Activated naive CD4-positive, alpha-beta T cell treated with anti-CD3 and anti-CD28 coated beads, Interleukin-2, amount 50 U/mL, for 16 hours (primary cell): ENCODE results near the gene TLR9.

Source experiments
- DNase-seq: peaks from one replicate; pipeline ENCODE4 v3.0.0-alpha.2; 2020

TLR9 gene

DNA sequence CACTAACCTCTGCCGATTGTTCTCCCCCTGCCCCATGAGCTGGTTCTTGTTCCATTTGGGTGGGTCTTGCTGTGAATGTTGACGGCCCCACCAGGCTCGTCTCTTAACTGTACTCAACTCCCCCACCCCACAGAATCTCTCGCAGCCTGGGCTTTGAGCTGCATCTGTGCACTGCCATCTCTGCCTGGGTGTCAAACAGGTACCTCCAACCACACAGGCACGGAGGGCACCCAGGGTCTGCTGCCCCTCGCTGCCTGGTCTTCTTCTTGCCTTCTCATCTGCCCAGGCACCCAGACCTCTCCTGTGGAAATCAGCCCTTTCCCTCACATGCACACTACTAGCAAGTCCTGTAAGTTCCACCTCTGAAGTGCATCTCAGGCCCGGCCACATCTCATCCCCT is 10.1 kb downstream of the TLR9 start:
- no peak for DNase-seq

DNA sequence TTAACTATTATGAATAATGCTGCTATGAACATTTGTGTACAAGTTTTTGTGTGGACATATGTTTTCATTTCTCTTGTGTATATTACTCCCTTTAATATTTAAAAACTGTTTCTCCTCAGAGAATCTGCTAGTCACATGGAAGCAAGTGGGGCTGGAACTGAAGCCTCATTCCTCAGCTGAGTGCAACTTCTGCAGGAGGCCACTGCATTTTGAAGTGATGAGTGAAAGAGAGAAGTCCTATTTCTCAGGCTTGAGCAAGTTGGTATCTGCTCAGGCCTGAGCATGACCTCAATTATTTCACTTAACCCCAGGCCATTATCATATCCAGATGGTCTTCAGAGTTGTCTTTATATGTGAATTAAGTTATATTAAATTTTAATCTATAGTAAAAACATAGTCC is 11.5 kb downstream of the TLR9 start:
- DNase-seq: no peak

DNA sequence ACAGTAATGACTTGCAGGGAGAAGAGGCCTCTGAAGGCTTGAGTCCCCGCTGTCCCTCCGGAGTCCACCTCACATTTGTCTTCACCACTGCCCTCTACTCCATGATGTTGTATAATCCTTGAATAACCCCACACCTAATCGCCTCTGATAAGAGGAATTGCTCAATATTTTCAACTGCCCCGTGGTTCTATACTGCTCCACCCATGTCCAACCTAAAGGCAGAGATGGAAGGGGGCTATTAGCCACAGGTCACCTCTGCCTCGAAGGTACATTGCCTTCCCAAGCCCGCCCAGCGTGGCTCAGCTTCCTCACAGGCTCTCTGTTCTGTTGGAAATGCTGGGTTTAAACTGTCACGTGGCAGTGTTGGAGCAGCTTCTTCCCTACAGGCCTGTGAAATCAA is 12.4 kb downstream of the TLR9 start:
- no peak for DNase-seq

DNA sequence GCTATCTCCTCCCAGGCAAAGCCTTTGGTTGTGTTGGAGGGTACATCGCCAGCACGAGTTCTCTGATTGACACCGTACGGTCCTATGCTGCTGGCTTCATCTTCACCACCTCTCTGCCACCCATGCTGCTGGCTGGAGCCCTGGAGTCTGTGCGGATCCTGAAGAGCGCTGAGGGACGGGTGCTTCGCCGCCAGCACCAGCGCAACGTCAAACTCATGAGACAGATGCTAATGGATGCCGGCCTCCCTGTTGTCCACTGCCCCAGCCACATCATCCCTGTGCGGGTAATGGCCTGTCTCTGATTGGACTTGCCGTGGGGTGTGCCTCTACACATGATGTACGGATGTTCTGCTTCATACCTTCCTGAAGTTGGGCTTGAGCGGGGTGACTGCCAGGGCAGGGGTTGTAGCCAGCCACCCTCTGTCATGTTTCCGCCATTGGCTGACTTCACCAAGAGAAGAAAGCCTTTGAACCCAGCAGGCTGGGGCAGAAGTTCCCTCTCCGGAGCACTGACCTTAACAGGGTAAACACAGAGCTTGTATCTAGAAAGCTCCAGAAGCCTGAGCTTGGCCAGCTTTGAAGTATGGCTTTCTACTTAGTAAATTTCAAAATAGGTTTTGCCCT is 14.1 kb downstream of the TLR9 start:
- no peak for DNase-seq

DNA sequence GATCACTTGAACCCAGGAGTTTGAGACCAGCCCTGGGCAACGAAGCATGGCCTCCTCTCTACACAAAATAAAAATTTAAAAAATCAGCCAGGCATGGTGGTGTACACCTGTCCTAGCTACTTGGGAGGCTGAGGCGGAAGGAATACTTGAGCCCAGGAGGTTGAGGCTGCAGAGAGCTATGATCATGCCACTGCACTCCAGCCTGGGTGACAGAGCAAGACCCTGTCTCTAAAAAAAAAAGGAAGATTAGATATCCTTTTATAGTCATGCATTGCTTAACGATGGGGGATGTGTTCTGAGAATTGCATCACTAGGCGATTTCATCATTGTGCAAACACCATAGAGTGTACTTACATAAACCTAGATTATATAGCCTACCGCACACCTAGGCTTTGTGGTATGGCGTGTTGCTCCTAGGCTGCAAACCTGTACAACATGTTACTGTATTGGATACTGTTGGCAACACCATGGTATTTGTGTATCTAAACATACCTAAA is 14.8 kb downstream of the TLR9 start:
- no peak for DNase-seq

DNA sequence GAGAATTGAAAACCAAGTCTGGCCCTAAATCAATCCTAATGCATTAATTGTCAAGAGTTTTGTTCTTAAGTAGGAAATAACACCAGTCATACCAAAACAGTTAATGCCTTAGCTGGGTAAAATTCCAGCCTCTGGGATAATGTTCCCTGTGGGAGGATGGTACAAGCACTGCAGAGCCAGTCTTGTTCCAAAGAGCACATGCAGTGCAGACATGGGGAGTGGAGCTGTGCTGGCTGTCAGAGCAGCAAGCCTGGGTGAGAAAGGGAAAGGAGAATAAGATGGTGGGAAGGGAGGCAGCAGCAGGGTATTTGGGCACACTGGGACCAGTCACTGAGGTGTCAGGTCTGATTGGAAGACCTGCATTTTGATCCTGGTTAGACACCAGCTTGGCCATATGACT is 15.4 kb downstream of the TLR9 start:
- no peak for DNase-seq

DNA sequence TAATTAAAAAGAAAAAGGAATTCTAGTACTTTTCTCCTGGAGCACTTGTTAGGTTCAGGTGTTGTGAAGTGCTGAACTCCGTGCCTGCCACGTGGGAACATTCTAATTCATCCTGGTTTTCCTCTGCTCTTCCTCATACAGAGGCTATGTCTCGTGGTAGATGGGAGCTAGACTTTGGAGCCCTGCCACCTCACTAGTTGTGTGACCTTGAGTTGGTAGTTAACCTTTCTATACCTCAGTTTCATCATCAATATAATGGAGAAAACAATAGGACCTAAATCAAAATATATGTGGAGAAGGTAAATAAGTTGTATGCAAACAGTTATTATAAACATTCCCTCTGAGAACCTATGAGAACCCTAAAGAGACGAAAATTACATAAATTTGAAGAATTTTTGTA is 16.9 kb downstream of the TLR9 start:
- DNase-seq: no peak

DNA sequence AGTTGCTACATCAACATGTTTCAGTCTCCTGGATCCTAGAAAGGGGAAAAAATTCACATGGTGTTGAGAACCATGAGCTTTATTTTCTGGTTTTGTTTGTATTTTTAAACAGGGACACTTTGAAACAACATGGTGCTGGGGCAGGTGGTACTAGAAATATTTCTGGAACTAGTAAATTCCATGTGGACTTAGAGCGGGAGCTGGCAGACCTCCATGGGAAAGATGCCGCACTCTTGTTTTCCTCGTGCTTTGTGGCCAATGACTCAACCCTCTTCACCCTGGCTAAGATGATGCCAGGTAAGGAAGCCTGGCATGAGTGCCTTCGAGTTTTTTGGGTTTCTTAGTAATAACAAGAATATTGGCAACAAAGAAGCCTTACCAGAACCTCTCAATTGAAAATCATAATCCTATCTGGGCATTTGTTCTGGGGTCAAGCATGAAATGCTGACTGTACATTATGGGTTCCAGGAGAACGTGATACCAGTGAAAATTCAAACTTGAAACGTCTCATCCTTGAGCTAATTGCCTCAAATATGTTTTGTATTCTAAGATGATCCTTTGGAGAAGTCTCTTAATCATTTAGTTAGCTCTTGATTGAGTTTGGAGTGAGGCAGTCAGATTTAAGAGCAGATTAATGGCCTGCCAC is 19.6 kb downstream of the TLR9 start:
- DNase-seq: no peak

DNA sequence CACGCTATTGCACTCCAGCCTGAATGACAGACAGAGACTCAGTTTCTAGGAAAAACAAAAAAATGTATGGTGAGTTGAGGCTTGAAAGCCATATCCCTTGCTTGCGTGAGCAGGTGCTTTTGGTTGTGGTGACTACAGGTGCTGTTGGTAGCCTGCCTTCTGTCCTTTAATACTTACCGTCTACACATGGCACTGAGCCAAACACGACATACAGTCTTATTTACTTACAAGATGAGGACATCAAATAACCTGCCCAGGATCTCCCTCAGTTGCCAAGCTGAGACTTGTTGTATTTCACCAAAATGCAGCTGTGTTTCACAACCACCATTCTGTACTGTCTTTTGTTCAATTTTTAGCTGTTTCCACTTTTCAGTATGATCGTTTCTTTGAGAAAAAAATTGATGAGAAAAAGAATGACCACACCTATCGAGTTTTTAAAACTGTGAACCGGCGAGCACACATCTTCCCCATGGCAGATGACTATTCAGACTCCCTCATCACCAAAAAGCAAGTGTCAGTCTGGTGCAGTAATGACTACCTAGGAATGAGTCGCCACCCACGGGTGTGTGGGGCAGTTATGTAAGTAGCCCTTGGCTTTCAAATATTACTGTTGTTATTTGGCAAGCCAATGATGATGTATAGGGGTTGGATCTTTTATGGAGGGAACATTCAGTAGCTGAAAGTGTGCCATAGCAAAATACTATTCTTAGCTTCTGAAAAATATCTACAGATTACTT is 20.9 kb downstream of the TLR9 start:
- no peak for DNase-seq

DNA sequence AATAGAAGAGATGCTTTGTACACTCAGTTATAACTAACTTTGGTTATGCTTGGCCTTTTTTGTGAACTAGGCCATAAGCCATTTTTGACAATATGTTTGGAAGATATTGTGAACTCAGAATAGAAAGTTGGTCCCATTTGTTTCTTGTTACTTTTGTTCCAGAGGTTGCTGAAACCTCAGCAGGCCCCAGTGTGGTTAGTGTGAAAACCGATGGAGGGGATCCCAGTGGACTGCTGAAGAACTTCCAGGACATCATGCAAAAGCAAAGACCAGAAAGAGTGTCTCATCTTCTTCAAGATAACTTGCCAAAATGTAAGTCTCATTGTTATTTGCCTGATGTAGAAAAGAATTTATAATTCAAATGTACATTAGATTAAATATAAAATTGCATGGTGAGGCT is 21.7 kb downstream of the TLR9 start:
- no peak for DNase-seq

DNA sequence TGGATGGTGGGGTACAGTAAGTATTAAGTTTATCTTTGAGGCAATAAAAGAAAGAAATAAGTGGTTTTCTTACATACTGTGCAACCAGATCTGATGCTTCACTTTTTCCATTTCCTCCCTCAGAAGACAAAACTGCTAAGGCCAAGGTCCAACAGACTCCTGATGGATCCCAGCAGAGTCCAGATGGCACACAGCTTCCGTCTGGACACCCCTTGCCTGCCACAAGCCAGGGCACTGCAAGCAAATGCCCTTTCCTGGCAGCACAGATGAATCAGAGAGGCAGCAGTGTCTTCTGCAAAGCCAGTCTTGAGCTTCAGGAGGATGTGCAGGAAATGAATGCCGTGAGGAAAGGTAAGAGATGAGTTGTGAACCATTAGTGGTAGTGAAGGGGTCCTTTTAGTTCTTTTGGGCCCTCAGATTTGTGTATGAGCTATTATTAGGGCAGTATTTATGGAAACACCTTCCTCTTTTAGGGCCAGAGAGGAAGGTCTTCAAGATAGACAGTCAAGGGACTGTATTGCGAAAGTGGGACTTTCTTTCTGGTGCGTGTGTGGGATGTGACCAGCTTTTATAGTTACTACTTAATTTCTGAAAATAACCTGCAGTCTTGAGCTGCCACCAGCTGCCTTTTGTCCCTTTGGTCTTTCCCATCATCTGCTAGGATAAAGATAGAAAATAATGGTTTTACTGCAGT is 22.9 kb downstream of the TLR9 start:
- no peak for DNase-seq

DNA sequence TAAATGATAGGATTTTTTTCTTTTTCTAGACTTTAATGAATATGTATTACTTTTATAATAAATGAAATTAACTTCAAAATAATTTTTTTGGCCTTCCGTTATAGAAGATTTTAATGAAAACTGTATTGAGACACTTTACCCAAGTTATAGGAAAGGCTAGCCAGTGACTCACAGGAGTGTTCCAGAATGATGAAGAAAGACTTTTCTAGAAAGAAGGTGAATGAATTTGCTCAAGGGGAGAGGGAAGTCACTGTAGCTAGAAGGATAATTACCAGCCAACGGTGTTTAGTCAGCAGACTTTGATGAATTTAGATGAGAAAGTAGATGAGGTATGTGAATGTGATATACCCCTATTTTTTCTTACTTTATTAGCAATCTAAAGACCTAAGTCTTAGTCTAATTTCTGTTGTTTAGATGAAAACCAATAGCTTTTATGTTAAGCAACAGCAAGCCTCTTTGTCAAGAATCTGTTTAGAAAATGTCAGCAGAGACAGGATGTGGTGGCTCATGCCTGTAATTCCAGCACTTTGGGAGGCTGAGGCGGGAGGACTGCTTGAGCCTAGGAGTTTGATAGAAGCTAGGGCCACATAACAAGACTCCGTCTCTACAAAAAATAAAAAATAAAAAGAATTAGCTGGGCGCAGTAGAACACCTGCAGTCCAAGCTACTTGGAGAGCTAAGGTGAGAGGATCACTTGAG is 24.3 kb downstream of the TLR9 start:
- no peak for DNase-seq

DNA sequence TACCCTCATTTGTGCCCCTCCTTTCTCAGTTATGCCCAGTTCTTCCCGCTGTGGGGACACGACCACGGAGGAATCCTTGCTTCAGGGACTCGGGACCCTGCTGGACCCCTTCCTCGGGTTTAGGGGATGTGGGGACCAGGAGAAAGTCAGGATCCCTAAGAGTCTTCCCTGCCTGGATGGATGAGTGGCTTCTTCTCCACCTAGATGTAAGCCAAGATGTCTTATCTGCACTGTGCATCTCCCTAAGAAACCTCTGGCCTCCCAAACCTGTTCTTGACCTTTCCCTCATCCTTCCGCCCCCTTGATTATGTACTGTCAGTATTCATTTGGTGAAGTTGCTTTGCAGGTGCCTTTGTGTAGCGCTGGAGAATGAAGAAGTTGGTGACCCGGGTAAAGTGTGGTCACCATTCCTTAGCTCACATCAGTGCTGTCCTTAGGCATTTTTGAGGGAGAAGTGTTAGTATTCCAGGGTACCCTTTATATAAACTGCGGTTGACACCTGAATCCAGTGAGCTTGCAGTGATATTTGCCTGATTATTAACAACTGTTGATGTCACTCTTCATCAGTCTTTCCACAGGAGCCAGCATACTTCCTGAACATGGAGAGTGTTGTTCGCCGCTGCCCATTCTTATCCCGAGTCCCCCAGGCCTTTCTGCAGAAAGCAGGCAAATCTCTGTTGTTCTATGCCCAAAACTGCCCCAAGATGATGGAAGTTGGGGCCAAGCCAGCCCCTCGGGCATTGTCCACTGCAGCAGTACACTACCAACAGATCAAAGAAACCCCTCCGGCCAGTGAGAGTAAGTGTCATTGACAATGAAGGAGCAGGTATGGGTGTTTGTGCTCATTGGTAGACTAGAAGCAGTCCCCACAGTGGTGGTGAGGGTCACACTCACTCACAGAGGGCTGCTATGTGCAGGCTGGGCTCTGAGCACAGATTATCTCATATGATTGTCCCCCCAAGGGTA is 26.5 kb downstream of the TLR9 start:
- DNase-seq: no peak

DNA sequence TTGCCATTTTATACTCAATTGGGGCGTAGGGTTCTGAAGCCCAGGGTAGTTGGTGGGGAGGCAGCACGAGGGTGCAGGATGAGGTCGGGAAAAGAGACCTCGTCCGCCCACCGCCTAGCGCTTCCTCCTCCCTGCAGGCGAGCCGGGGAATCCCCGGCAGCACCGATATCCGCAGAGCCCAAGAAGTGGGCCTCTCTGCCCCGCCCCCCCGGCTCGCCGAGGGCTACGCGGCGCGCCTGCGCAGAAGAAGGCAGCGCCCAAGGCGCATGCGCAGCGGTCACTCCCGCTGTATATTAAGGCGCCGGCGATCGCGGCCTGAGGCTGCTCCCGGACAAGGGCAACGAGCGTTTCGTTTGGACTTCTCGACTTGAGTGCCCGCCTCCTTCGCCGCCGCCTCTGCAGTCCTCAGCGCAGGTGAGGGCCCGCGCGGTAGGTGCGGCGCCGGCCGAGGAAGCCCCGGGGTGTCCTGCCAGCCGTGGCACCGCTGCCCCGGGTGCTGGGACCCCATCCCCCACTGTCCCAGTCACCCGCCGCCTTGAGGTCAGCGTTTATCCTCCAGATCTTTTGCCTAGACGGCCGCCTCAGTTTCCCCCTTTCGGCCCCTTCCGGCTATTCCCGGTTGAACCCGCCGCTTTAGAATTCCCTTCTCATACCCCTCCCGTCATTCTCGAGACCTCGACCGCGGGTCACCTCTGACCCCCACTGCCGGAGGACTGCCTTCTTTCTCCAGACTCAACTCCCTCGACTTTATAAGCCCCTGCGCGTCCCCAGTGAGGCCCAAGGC is 27.4 kb downstream of the TLR9 start, which contains the start of gene ALAS1:
Gene ALAS1, plus strand, starts transcription at position 319 of the 784 bp plus-strand sequence. CDS start 1,082 bp downstream, outside the sequence.
- DNase-seq: peak; percentile 93

DNA sequence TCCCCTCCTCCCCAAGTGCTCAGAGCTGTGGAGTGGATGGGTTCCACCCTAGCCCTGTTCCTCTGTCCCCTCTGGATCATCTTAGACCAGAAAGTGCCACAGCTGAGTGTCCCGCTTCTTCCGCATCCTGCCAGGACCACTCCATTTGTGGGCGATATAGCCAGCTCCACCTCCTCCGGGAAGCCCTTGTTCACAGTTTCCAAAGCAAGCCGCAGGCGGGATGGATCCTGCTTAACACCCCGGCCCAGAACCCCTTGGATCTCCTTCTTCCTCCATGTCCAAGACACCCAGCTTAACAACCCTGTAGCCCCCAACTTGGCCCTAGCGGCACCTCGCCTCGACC is 28.0 kb downstream of the TLR9 start:
- no peak for DNase-seq

DNA sequence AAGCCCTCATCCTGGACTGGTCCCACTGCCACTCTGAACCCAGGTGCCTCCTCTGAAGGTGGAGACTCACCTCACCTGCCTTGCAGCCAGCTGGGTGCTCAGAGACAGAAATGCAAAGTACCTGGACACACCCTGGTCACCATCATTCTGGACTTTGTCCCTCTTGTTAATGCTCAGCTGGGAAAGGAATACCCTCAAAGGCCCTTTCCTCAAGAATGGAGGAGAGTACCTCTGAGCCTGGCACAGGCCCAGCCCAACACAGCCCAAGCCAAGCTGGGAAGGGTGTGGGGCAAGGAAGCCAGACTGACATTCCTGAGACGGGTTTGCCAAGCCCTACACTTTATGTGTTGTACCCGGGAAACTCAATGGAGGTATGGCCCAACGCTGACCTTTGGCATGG is 28.5 kb downstream of the TLR9 start:
- no peak for DNase-seq

DNA sequence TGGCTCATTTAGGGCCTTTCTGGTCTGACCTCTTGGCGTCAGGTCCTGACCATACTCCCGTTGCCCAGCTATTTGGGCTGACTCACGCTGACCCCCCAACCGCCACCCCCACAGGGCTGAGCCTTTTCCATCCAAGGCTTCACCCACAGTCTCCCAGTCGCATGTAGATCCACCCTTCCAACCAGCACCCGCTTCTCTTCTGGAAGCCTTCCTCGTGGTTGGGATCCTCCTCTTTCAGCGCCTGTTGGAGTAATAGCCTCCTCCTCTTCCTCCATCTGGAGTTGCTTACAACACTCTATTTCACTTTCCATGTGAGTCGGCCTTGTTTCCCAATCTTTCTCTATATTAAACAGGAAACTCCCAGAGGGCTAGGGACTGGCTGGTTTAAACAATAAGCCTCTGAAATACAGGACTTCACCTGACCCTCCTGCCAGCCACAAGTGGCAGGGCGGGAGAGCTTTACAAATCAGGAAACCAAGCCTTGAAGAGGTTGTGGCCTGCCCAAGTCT is 29.6 kb downstream of the TLR9 start:
- DNase-seq: no peak

DNA sequence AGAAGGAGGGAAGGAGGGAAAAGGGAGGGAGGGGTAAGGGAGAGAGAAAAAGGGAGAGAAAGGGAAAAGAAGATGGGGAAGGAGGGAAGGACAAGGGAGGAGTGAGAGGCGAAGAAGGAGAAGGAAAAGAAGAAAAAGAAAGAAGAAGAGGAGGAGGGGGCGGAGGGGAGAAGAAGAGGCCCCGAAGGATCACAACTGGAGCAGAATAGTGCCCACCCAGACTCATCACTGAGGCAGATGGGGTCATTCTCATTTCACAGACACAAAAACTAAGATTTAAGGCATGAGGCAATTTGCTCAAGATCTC is 30.2 kb downstream of the TLR9 start:
- DNase-seq: no peak

DNA sequence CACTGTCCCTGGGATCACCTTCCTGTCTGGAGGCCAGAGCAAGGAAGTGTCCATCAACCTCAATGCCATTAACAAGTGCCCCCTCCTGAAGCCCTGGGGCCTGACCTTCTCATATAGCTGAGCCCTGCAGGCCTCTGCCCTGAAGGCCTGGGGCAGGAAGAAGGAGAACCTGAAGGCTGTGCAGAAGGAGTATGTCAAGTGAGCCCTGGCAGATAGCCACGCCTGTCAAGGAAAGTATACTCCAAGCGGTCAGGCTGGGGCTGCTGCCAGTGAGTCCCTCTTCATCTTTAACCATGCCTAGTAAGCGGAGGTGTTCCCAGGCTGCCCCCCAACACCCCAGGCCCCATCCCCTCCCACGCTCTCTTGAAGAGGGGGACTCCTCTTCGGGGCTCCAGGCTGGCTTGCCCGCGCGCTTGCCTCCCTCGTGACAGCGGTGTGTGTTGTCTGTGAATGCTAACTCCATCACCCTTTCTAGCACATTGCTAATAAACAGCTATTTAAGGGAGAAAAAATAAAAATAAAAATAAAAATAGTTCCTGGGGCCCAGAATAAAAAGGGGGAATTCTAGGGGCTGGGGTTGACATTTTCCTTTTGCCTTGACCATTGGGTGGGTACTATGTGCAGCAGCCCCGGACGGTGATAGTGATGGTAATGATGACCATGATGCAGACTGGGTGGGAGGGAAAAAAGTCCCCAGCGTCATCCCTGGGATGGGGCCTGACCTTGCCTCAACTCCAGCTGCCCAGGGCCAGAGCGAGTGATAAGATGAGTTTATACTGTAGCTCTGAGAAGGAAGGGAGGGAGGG is 30.8 kb downstream of the TLR9 start:
- DNase-seq: no peak

DNA sequence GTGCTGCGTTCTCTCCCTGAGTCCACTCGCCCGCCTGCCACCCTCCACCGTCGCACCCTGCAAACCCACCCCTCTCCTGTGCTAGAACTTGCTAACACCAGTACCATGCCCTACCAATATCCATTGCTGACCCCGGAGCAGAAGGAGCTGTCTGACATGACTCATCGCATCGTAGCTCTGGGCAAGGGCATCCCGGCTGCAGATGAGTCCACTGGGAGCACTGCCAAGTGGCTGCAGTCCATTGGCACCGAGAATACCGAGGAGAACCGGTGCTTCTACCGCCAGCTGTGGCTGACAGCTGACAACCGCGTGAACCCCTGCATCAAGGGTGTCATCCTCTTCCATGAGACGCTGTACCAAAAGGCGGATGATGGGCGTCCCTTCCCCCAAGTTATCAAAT is 32.4 kb downstream of the TLR9 start:
- no peak for DNase-seq
